Activated CD8-positive, alpha-beta T cell treated with anti-CD3 and anti-CD28 coated beads for 36 hours (primary cell): ENCODE measurements around the gene HMGB2. TPM values are rescaled to one million over a fixed set of nuclear protein-coding genes. Genes with fewer than 3 reads are reported as not detected.

ENCODE experiments used
- ATAC-seq: fragments of 200-7000 bp; cut with Tn5 transposase; one replicate; pipeline ENCODE4 v1.10.0; 2021; ENCODE audit warnings: mild to moderate bottlenecking, moderate library complexity
- CTCF ChIA-PET: fragments of 350-600 bp; sonication (Branson Sonifier 250); formaldehyde crosslinking; loops from one replicate; lab custom pipeline; 2021; ENCODE audit warnings: antibody characterized with exemption; lab: Charles Lee
- POLR2A ChIA-PET: fragments of 350-600 bp; sonication (Branson Sonifier 250); formaldehyde crosslinking; loops from one replicate; lab custom pipeline; 2021; ENCODE audit warnings: antibody characterized with exemption; lab: Charles Lee
- DNase-seq: peaks from one replicate; pipeline ENCODE4 v3.0.0-alpha.2; 2020
- H3K27ac Mint-ChIP-seq: one replicate; pipeline ENCODE4 v1.8.0; 2021; ENCODE audit warnings: mild to moderate bottlenecking, mixed read lengths
- H3K27me3 Mint-ChIP-seq: one replicate; pipeline ENCODE4 v1.8.0; 2021; ENCODE audit warnings: mixed read lengths
- H3K36me3 Mint-ChIP-seq: one replicate; pipeline ENCODE4 v1.8.0; 2021; ENCODE audit warnings: low read depth, mixed read lengths
- H3K4me1 Mint-ChIP-seq: one replicate; pipeline ENCODE4 v1.8.0; 2021; ENCODE audit warnings: low read depth, mixed read lengths
- H3K4me3 Mint-ChIP-seq: one replicate; pipeline ENCODE4 v1.8.0; 2021; ENCODE audit warnings: mild to moderate bottlenecking, moderate library complexity, mixed read lengths
- H3K9me3 Mint-ChIP-seq: one replicate; pipeline ENCODE4 v1.8.0; 2021; ENCODE audit warnings: mixed read lengths
- intact Hi-C: fragments of 100-400 bp; cut with micrococcal nuclease; formaldehyde crosslinking; loops from one replicate; pipeline ENCODE4 v1.10.0; 2022
- total RNA-seq, 2 experiments: library from RNA; stranded (reverse); gene quantifications; one replicate each; pipeline ENCODE4 v1.2.3, GENCODE V29; 2021
- TF ChIP-seq, protein P1 (sequence below): fragments of 200-600 bp; IDR thresholded peaks from one replicate; pipeline ENCODE4 v1.8.0; 2022; ENCODE audit warnings: antibody characterized with exemption, mild to moderate bottlenecking

Gene HMGB2
- total RNA-seq, result 100 to 1,000 TPM; 527 to 534 TPM

DNA sequence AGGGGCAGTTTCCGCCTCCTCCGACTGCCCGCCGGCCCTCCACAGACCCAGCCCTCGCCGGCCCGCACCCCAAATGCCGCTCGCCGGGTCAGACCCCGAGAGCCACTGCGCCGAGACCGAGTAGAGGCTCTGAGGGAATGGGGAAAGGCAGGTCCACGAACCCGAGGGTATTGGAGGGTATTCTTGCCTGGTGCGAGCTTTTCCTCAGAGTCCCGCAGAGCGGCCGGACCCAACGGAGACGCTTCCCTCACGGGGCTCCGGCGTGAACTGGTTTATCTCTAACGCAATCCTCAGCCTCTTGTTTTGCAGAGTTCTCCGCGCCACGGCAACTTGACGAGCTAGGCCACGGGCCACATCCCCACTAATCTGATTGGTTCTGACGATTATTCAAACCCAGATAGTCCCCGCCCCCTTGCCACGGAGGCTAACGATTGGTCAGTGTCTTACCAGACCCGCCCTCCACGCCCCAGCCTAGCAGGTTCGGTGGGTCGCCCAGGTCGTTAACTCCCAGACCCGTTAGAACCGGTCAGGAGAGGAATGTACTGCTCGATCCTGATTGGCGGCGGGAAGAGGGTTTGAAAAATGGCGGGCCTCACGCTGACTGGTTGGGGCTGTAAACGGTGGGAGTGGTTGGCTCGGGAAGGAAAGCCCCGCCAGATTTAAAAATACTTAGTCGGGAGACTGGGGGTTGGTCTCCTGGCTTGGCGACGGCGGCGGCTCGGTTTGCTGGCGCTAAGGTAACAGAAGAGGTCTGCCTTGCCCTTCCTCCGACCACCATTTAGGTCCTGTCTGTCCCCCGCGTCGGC is at the start of gene HMGB2:
Gene HMGB2 (minus strand): TSS at position 274 of the 806 bp plus-strand sequence. CDS start 709 bp downstream, outside the sequence.
- POLR2A ChIA-PET, result interaction anchor here (0.6 to 4.1 kb wide), 16 partner anchors 9 to 166 kb away, joined by 3 to 79 read pairs (median 4); partner anchors contain the start of genes GALNT7 and SAP30
- Mint-ChIP-seq H3K27me3 (peaks cover 6% of the 10 kb centered on the region), H3K4me3 (peak within 1 kb of the TSS; percentile 92), H3K36me3 (peaks cover 42% of the 10 kb centered on the region), H3K27ac (peak within 1 kb of the TSS; percentile 99), H3K9me3 (no peaks in the 10 kb centered on the region), H3K4me1 (peaks cover 13% of the 10 kb centered on the region)
- intact Hi-C loops, result loop anchor here (1.0 kb wide), 1 partner anchor 35 kb away; no protein-coding TSS in a partner anchor
- DNase-seq, result peak; percentile 100
- TF ChIP-seq, protein P1, sequence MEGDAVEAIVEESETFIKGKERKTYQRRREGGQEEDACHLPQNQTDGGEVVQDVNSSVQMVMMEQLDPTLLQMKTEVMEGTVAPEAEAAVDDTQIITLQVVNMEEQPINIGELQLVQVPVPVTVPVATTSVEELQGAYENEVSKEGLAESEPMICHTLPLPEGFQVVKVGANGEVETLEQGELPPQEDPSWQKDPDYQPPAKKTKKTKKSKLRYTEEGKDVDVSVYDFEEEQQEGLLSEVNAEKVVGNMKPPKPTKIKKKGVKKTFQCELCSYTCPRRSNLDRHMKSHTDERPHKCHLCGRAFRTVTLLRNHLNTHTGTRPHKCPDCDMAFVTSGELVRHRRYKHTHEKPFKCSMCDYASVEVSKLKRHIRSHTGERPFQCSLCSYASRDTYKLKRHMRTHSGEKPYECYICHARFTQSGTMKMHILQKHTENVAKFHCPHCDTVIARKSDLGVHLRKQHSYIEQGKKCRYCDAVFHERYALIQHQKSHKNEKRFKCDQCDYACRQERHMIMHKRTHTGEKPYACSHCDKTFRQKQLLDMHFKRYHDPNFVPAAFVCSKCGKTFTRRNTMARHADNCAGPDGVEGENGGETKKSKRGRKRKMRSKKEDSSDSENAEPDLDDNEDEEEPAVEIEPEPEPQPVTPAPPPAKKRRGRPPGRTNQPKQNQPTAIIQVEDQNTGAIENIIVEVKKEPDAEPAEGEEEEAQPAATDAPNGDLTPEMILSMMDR, result no peak
- peak; percentile 94 for ATAC-seq
- CTCF ChIA-PET, result interaction anchor here (1.1 to 3.3 kb wide), 9 partner anchors 12 to 321 kb away, joined by 3 to 15 read pairs (median 6); partner anchors contain the start of gene SAP30

GRCh38 chr4:173382349-173382748 is 48.2 kb upstream of the HMGB2 start:
- H3K4me3 Mint-ChIP-seq, result no peak overlapping the region
- ATAC-seq (no peak), DNase-seq (no peak)
- CTCF ChIA-PET, result interaction anchor here (0.8 kb wide), 1 partner anchor 81 kb away, joined by 4 read pairs; no protein-coding TSS in a partner anchor
- intact Hi-C loops, result no loop called here
- H3K27me3 Mint-ChIP-seq, result peaks cover 6% of the 10 kb centered on the region
- H3K36me3 Mint-ChIP-seq, result no peaks in the 10 kb centered on the region
- H3K4me1 Mint-ChIP-seq, result no peaks in the 10 kb centered on the region
- H3K9me3 Mint-ChIP-seq, result no peaks in the 10 kb centered on the region
- TF ChIP-seq, protein P1, result no peak
- no peak overlapping the region for H3K27ac Mint-ChIP-seq
- POLR2A ChIA-PET, result interaction anchor here (1.3 to 1.7 kb wide), 2 partner anchors 11 to 49 kb away, joined by 3 to 6 read pairs; partner anchors contain the start of gene SAP30

DNA sequence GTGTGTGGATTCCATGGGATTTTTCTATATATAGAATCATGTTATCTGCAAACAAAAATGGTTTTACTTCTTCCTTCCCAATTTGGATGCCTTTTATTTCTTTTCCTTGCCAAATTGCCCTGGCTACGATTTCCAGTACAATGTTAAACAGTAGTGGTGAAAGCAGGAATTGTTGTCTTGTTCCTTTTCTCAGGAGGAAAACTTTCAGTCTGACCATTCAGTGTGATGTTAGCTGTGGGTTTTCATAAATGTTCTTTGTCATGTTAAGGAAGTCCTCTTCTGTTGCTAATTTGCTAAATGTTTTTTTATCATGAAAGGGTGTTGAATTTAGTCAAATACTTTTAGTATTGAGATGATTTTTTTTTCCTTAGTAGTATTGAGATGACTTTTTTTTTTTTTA is 47.5 kb upstream of the HMGB2 start:
- peaks cover 2% of the 10 kb centered on the region for H3K36me3 Mint-ChIP-seq
- H3K27me3 Mint-ChIP-seq, result peaks cover 6% of the 10 kb centered on the region
- ChIA-PET POLR2A (interaction anchor here (0.8 kb wide), 1 partner anchor 9 kb away, joined by 3 read pairs; no protein-coding TSS in a partner anchor), CTCF (interaction anchor here (0.7 kb wide), 1 partner anchor 119 kb away, joined by 3 read pairs; no protein-coding TSS in a partner anchor)
- H3K4me3 Mint-ChIP-seq, result no peak overlapping the region
- ATAC-seq, result no peak
- H3K4me1 Mint-ChIP-seq, result no peaks in the 10 kb centered on the region
- H3K9me3 Mint-ChIP-seq, result no peaks in the 10 kb centered on the region
- DNase-seq, result no peak
- intact Hi-C loops, result no loop called here
- TF ChIP-seq, protein P1, result no peak
- no peak overlapping the region for H3K27ac Mint-ChIP-seq

GRCh38 chr4:173380987-173381386 is 46.8 kb upstream of the HMGB2 start:
- Mint-ChIP-seq H3K9me3 (no peaks in the 10 kb centered on the region), H3K27ac (no peak overlapping the region), H3K4me1 (no peaks in the 10 kb centered on the region), H3K4me3 (no peak overlapping the region), H3K36me3 (peaks cover 5% of the 10 kb centered on the region), H3K27me3 (peaks cover 6% of the 10 kb centered on the region)
- intact Hi-C loops, result no loop called here
- ATAC-seq (no peak), DNase-seq (no peak)
- ChIA-PET CTCF (no interaction called here), POLR2A (interaction anchor here (0.8 kb wide), 1 partner anchor 8 kb away, joined by 3 read pairs; no protein-coding TSS in a partner anchor)
- TF ChIP-seq, protein P1, result no peak
